Urinary bladder (tissue), 4 donors: ENCODE results near the gene CLPX. TPM values are rescaled to one million over a fixed set of nuclear protein-coding genes. Genes with fewer than 3 reads are reported as not detected.

Experiments
- DNase-seq: peaks from one replicate; pipeline ENCODE4 v3.0.0-alpha.2; 2015; ENCODE audit errors: extremely low spot score
- H3K27ac ChIP-seq: one replicate; pipeline ENCODE4 v1.5.1; 2013; ENCODE audit warnings: low read depth, mild to moderate bottlenecking, moderate library complexity
- H3K36me3 ChIP-seq: one replicate; pipeline ENCODE4 v1.6.1; 2013; ENCODE audit warnings: mild to moderate bottlenecking, moderate library complexity; ENCODE audit not compliant: insufficient read depth
- H3K4me1 ChIP-seq: one replicate; pipeline ENCODE4 v1.6.1; 2013; ENCODE audit warnings: mild to moderate bottlenecking, moderate library complexity; ENCODE audit not compliant: insufficient read depth
- H3K4me3 ChIP-seq: one replicate; pipeline ENCODE4 v1.5.1; 2013; ENCODE audit warnings: low read depth, low read length
- WGBS: extraction: QIAGEN DNeasy Blood & Tissue Kit; methylation state at CpG from one replicate; pipeline ENCODE4 v1.1.7; 2013; 5-methylcytosine and 5-hydroxymethylcytosine counted together
- polyA plus RNA-seq: library from polyadenylated mRNA; stranded (reverse); fragments of 200-250 nt; gene quantifications from one replicate; pipeline ENCODE4 v1.2.3, GENCODE V29; 2013
- small RNA-seq: library from RNA; depleted of rRNA; stranded (forward); fragments of <200 nt; gene quantifications from one replicate; pipeline ENCODE3, GENCODE V24; 2014
- total RNA-seq: library from RNA; depleted of rRNA; stranded (reverse); fragments of >200 nt; gene quantifications from one replicate; pipeline ENCODE4 v1.2.3, GENCODE V29; 2014
- donor health status: healthy with polysubstance abuse.
- donor health status: healthy.

Gene CLPX
- total and polyA plus RNA-seq, 2 donors, result 24.9 to 73.6 TPM

DNA sequence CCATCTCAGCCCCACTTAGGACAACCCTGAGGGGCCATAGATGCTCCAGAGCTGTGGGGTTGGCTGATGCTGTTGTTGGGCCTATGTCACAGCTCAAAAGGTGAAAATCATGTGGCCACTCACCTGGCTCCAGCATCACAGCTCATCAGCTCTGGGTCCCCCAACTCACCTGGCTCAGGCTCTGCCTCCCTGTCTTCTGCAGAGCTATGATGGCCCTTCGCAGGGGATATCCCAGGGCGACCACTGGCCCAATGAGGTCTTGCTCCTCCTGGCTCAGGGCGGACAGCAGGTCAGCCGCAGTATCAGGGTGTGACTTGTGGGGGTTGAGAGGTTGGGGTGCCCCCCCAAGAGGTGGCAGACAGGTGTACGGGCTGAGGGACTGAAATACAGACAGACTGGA, 85.8 kb downstream of the CLPX start:
- peaks cover 5% of the 10 kb centered on the region for H3K36me3 ChIP-seq
- no peak for DNase-seq
- H3K4me1 ChIP-seq, result no peaks in the 10 kb centered on the region
- no peak overlapping the region for H3K27ac ChIP-seq
- no peak overlapping the region for H3K4me3 ChIP-seq
- WGBS, result 97% methylated on average over 5 of the region's 5 CpGs

Small RNA genes lying within 50 kb of the gene (small RNA-seq; reads per million reads assigned to genes)
- not detected for gene AC013553.1
- gene AC068213.1, result not detected
- gene RNU6-686P, result not detected

Other genes with a start within 250 kb of the CLPX start
- 56.2 TPM for gene SPG21, start 195.4 kb downstream of the CLPX start, total RNA-seq
- gene SPG21, start 195.4 kb downstream of the CLPX start, polyA plus RNA-seq, result 87.6 TPM
- 22.4 TPM for gene MTFMT, start 155.7 kb downstream of the CLPX start, total RNA-seq
- 13.1 TPM for gene MTFMT, start 155.7 kb downstream of the CLPX start, polyA plus RNA-seq
- gene SLC51B, start 140.0 kb downstream of the CLPX start, total RNA-seq, result not detected
- 0.44 TPM for gene SLC51B, start 140.0 kb downstream of the CLPX start, polyA plus RNA-seq
- 54.6 TPM for gene RASL12, start 117.4 kb downstream of the CLPX start, total RNA-seq
- 85.0 TPM for gene RASL12, start 117.4 kb downstream of the CLPX start, polyA plus RNA-seq
- gene KBTBD13, start 108.6 kb downstream of the CLPX start, total RNA-seq, result 0.32 TPM
- 0.19 TPM for gene KBTBD13, start 108.6 kb downstream of the CLPX start, polyA plus RNA-seq
- gene UBAP1L, start 70.1 kb downstream of the CLPX start, total RNA-seq, result 3.9 TPM
- gene UBAP1L, start 70.1 kb downstream of the CLPX start, polyA plus RNA-seq, result 1.9 TPM
- gene PDCD7, start 51.5 kb downstream of the CLPX start, total RNA-seq, result 18.3 TPM
- gene PDCD7, start 51.5 kb downstream of the CLPX start, polyA plus RNA-seq, result 27.3 TPM
- 49.3 TPM for gene CILP, start 26.1 kb upstream of the CLPX start, total RNA-seq
- 72.2 TPM for gene CILP, start 26.1 kb upstream of the CLPX start, polyA plus RNA-seq
- gene PARP16, start 101.5 kb upstream of the CLPX start, total RNA-seq, result 8.2 TPM
- gene PARP16, start 101.5 kb upstream of the CLPX start, polyA plus RNA-seq, result 13.4 TPM
- gene RNU5A-1, start 110.7 kb upstream of the CLPX start, total RNA-seq, result not detected
- gene RNU5A-1, start 110.7 kb upstream of the CLPX start, polyA plus RNA-seq, result not detected
- under 0.01 TPM for gene RNU5B-1, start 119.3 kb upstream of the CLPX start, total RNA-seq
- not detected for gene RNU5B-1, start 119.3 kb upstream of the CLPX start, polyA plus RNA-seq
- 1.4 TPM for gene IGDCC3, start 192.7 kb upstream of the CLPX start, total RNA-seq
- 0.13 TPM for gene IGDCC3, start 192.7 kb upstream of the CLPX start, polyA plus RNA-seq
- 36.5 TPM for gene IGDCC4, start 237.6 kb upstream of the CLPX start, total RNA-seq
- gene IGDCC4, start 237.6 kb upstream of the CLPX start, polyA plus RNA-seq, result 5.9 TPM